DOHH2 (cell line): Measurements from ENCODE around the gene MARCHF3.
A peak's percentile ranks its signal among the peaks of the same experiment; 100 is the strongest.

Experiments used
- H3F3A ChIP-seq: fragments of 200-600 bp; sonication (generic), shearing (Covaris generic); 2 replicates; pipeline ENCODE4 v1.6.0; 2016; ENCODE audit warnings: antibody characterized with exemption, mild to moderate bottlenecking; ENCODE audit not compliant: control insufficient read depth, insufficient read depth
- H3K27ac ChIP-seq: fragments of 200-600 bp; sonication (generic); 2 replicates; pipeline ENCODE4 v1.5.1; 2014; ENCODE audit warnings: low read depth, mild to moderate bottlenecking, low read length, moderate library complexity
- H3K27me3 ChIP-seq: fragments of 200-600 bp; sonication (generic); 2 replicates; pipeline ENCODE4 v1.6.1; 2014; ENCODE audit warnings: mild to moderate bottlenecking, low read length, mixed read lengths; ENCODE audit not compliant: control insufficient read depth
- H3K36me3 ChIP-seq: fragments of 200-600 bp; sonication (generic); 2 replicates; pipeline ENCODE4 v1.6.1; 2014; ENCODE audit warnings: mild to moderate bottlenecking, low read length, moderate library complexity, mixed read lengths; ENCODE audit not compliant: control insufficient read depth
- H3K4me1 ChIP-seq: fragments of 200-600 bp; sonication (generic); 2 replicates; pipeline ENCODE4 v1.6.1; 2014; ENCODE audit warnings: mild to moderate bottlenecking, low read length, mixed read lengths; ENCODE audit not compliant: control insufficient read depth
- H3K4me2 ChIP-seq: fragments of 200-600 bp; sonication (generic); 2 replicates; pipeline ENCODE4 v1.6.0; 2014; ENCODE audit warnings: mild to moderate bottlenecking, low read length, moderate library complexity
- H3K4me3 ChIP-seq: fragments of 200-600 bp; sonication (generic); 2 replicates; pipeline ENCODE4 v1.5.1; 2014; ENCODE audit warnings: mild to moderate bottlenecking, low read length, mixed read lengths
- H3K79me2 ChIP-seq: fragments of 200-600 bp; sonication (generic); 2 replicates; pipeline ENCODE4 v1.6.1; 2014; ENCODE audit warnings: mild to moderate bottlenecking, low read length, mixed read lengths; ENCODE audit not compliant: control insufficient read depth
- H3K9me2 ChIP-seq: fragments of 200-600 bp; sonication (generic); replicated peaks from 2 replicates; pipeline ENCODE4 v1.6.1; 2014; ENCODE audit warnings: mild to moderate bottlenecking, low read length, mixed read lengths; ENCODE audit not compliant: control insufficient read depth
- H3K9me3 ChIP-seq: fragments of 200-600 bp; sonication (generic); 2 replicates; pipeline ENCODE4 v1.6.1; 2014; ENCODE audit warnings: antibody characterized with exemption, low read length, mixed read lengths; ENCODE audit not compliant: control insufficient read depth, insufficient read depth
- H4K20me1 ChIP-seq: fragments of 200-600 bp; sonication (generic); 2 replicates; pipeline ENCODE4 v1.6.0; 2014; ENCODE audit warnings: low read depth, mild to moderate bottlenecking, antibody characterized with exemption, low read length, moderate library complexity; ENCODE audit not compliant: control insufficient read depth, insufficient read depth
- CTCF ChIP-seq: fragments of 200-600 bp; sonication (generic); IDR thresholded peaks from one replicate; pipeline ENCODE4 v1.5.1; 2014; ENCODE audit warnings: antibody characterized with exemption, mild to moderate bottlenecking, low read depth, low read length; ENCODE audit not compliant: poor library complexity, severe bottlenecking
- EZH2phosphoT487 ChIP-seq: fragments of 200-600 bp; sonication (generic); IDR thresholded peaks from 2 replicates; pipeline ENCODE4 v1.6.1; 2017; ENCODE audit warnings: borderline replicate concordance, mild to moderate bottlenecking, antibody characterized with exemption, low read length, moderate library complexity, mixed read lengths

MARCHF3 gene

DNA sequence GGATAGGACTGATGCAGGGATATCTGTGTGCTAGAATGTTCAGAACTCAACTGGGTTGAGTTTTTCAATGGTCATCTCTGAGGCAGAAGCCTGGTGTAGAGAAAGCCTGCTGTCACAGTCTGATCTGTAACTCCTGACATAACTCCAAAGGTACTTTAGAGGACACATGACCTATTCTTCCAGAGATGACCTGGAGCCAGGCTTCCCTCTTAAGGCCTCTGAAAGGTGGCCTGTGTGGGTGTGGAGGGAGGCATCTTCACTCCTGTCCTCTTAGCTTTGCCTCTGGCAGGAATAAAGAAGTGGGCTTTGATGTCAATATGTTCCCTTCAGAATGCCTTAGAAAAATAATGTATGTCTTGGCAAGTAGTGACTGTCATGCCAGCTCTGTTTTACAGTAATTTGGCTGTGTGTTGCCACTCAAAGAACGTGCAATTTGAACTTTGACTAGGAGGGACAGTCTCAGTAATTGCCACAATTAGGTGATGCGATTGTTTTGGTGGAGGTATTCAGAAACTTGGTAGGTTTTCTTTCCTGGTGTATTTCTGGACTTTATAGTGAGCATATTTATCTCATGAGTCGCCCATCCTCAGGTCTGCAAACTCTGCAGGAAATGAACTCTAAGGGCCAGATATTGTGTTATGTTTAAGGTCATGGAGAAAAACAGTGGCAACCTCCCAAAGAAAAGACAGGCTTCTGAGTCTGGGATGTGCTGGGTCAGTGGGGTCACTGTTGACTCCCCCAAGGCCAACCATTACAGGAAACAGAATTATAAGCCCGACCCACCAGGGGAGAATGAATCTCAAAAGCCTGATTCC is 46.2 kb upstream of the MARCHF3 start:
- Histone ChIP-seq H4K20me1 (no peaks in the 10 kb centered on the region), H3K36me3 (no peaks in the 10 kb centered on the region), H3F3A (peaks cover 6% of the 10 kb centered on the region; the same call in 1 of the 2 replicates), H3K27me3 (no peaks in the 10 kb centered on the region), H3K4me3 (no peak overlapping the region), H3K4me1 (peaks cover 17% of the 10 kb centered on the region), H3K4me2 (no peak overlapping the region), H3K27ac (no peak overlapping the region), H3K9me2 (no peaks in the 10 kb centered on the region), H3K9me3 (no peaks in the 10 kb centered on the region), H3K79me2 (0 out of 2 replicates have a peak, but pooled peaks cover 3% of the 10 kb centered on the region)
- TF ChIP-seq CTCF = no peak
- no peak for TF ChIP-seq EZH2phosphoT487

- Histone ChIP-seq H4K20me1 (no peaks in the 10 kb centered on the region), H3K36me3 (peaks cover 5% of the 10 kb centered on the region), H3K27ac (no peak overlapping the region), H3F3A (peaks cover 6% of the 10 kb centered on the region; the same call in 1 of the 2 replicates), H3K4me2 (no peak overlapping the region), H3K79me2 (0 out of 2 replicates have a peak, but pooled peaks cover 3% of the 10 kb centered on the region), H3K4me3 (no peak overlapping the region), H3K4me1 (peaks cover 17% of the 10 kb centered on the region), H3K9me2 (no peaks in the 10 kb centered on the region), H3K27me3 (no peaks in the 10 kb centered on the region), H3K9me3 (no peaks in the 10 kb centered on the region)
- no peak for TF ChIP-seq EZH2phosphoT487
- TF ChIP-seq CTCF = no peak
Measured at GRCh38 chr5:127074466-127074865, 44.1 kb upstream of the MARCHF3 start.

DNA sequence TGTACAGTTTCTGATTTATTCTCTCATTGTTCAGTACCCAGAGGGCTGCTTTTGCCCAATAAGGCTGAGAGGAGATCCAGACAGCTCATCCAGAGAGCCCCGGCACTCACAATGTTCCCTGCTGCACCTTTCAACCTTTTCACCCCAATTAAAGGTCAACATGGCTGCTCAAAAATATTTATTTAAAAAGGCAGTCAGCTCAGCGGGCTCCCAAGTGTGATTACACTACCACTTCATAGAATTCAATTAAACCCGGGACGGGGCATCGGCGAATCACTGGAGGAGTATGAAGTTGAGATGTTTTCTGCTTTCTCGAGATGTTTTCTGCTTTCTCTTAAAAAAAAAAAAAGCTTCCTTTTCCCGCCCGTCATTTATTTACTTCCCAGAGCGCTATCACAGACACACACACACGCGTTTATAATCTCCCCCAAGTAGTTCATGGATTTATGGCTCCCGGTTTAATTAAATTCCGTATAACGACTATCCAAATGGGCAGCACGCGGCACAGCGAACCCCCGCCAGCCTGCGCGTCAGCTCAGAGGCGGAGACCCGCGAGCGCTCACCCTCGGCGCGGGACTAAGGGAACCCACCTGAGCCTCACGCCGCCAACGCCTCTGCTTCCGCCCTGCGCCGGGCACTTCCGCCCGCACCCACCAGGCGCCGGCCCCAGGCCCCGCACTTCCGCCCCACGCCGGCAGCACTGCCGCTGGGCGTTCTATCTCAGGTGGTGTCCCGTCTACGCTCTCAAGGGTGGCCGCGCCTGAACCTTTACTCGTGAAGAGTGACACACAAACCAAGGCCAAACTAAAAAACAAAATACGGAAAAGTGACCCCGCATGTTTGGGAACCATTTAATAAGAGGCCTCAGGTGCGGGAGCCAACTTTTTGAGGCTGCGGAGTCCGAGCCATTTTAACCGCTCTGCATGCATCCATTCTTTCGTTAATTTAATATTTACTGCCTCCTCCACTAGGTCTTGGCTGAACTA is 42.8 kb upstream of the MARCHF3 start, which contains the start of gene C5orf63:
C5orf63 (minus strand) TSS at position 642 of the 986 bp plus-strand sequence. CDS start 14,507 bp downstream, outside the sequence.
- H3K36me3 ChIP-seq = peaks cover 5% of the 10 kb centered on the region

More for the DNA sequence above, 42.8 kb upstream of the MARCHF3 start, which contains the start of gene C5orf63:
- Histone ChIP-seq H3K4me3 (peak within 1 kb of the TSS; percentile 79), H3K9me2 (no peaks in the 10 kb centered on the region), H3K9me3 (no peaks in the 10 kb centered on the region), H3K4me2 (peak within 1 kb of the TSS; percentile 94), H3F3A (peaks cover 6% of the 10 kb centered on the region; the same call in 1 of the 2 replicates), H3K27me3 (no peaks in the 10 kb centered on the region), H4K20me1 (no peaks in the 10 kb centered on the region), H3K79me2 (0 out of 2 replicates have a peak, but pooled peaks cover 3% of the 10 kb centered on the region), H3K27ac (peak within 1 kb of the TSS; percentile 36; the same call in 1 of the 2 replicates), H3K4me1 (peaks cover 17% of the 10 kb centered on the region)
- TF ChIP-seq EZH2phosphoT487 = no peak
- no peak for TF ChIP-seq CTCF
